ENCODE data around the gene SPATA1.

- no peak for TF ChIP-seq CTCF (IDR thresholded peaks at IDR 0.05)
- TF ChIP-seq POLR2A (IDR thresholded peaks at IDR 0.05) = no peak
Measured at GRCh38 chr1:84603223-84603622, 97.0 kb downstream of the SPATA1 start.
